GM18505 (cell line): ENCODE data around the gene HPN.

Experiments used
- ATAC-seq: cut with Tn5 transposase; IDR thresholded peaks from one replicate; pipeline ENCODE4 v1.9.1; 2021; ENCODE audit not compliant: unreplicated experiment
- POLR2A ChIP-seq: IDR thresholded peaks from 4 replicates; pipeline ENCODE4 v1.6.1; 2011; ENCODE audit warnings: borderline replicate concordance; ENCODE audit not compliant: insufficient read depth, insufficient read length; ENCODE audit errors: extremely low read depth

Gene HPN

GRCh38 chr19:35052599-35053190 lies 11.2 kb downstream of the HPN start:
- no peak for ATAC-seq

GRCh38 chr19:35053667-35054293 lies 12.3 kb downstream of the HPN start:
- ATAC-seq = no peak
- TF ChIP-seq POLR2A = no peak

More at GRCh38 chr19:35052599-35053190, 11.2 kb downstream of the HPN start:
- no peak for TF ChIP-seq POLR2A

GRCh38 chr19:35054626-35055025 lies 13.1 kb downstream of the HPN start:
- TF ChIP-seq POLR2A = no peak
- no peak for ATAC-seq

DNA sequence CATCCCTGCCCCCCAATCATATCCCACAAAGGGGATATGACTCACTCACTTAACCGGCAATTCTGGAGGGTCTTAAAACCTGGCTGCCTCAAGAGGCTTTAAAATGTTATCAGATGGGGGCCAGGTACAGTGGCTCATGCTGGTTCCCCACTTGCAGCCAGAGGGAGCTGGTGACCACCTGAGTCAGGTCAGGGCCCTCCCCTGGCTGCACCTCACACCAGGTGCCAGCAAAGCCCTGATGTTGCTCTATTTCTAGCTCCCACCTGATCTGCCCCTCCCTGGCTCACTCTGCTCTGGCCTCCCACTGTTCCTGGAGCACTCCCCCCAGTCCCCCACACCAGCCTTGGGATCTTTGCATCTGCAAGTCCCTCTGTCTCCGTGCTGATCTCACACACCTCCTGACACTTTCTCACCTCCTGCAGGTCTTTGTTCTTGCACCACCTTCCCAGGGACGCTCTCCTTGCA lies 14.2 kb downstream of the HPN start:
- ATAC-seq = no peak
- TF ChIP-seq POLR2A = no peak

- ATAC-seq = no peak
- no peak for TF ChIP-seq POLR2A
Observed at GRCh38 chr19:35056513-35057063, 15.1 kb downstream of the HPN start.

- no peak for ATAC-seq
Observed at GRCh38 chr19:35058370-35058769, 16.8 kb downstream of the HPN start.

DNA sequence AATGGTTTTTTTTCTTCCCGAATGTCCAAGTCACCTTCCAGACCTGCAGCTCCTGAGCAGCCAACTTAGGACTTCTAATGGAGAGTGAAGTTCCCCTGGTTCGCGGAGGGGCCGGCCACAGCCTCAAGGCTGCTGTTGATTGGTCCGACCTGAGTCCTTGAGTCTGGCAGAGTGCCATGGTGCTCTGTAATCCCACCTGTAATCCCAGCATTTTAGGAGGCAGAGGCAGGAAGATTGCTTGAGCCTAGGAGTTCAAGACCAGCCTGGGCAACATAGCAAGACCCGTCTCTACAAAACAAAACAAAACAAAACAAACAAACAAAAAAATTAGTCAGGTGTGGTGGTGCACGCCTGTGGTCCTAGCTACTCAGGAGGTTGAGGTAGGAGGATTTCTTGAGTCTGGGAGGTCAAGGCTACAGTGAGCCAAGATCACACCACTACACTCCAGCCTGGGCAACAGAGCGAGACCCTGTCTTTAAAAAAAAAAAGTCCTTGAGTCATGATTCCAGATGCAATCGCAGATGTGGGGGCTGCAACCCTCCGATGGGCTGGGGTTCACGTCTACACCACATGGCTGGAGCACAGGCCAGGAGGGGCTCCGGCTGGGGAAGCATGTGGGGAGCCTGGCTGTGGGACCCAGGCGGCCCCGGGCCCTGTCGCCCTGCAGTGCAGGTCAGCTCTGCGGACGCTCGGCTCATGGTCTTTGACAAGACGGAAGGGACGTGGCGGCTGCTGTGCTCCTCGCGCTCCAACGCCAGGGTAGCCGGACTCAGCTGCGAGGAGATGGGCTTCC lies 17.7 kb downstream of the HPN start:
- TF ChIP-seq POLR2A = no peak
- ATAC-seq = no peak

More at GRCh38 chr19:35058370-35058769, 16.8 kb downstream of the HPN start:
- TF ChIP-seq POLR2A = no peak

- no peak for TF ChIP-seq POLR2A
- ATAC-seq = no peak
Observed at GRCh38 chr19:35059799-35060091, 18.2 kb downstream of the HPN start.

DNA sequence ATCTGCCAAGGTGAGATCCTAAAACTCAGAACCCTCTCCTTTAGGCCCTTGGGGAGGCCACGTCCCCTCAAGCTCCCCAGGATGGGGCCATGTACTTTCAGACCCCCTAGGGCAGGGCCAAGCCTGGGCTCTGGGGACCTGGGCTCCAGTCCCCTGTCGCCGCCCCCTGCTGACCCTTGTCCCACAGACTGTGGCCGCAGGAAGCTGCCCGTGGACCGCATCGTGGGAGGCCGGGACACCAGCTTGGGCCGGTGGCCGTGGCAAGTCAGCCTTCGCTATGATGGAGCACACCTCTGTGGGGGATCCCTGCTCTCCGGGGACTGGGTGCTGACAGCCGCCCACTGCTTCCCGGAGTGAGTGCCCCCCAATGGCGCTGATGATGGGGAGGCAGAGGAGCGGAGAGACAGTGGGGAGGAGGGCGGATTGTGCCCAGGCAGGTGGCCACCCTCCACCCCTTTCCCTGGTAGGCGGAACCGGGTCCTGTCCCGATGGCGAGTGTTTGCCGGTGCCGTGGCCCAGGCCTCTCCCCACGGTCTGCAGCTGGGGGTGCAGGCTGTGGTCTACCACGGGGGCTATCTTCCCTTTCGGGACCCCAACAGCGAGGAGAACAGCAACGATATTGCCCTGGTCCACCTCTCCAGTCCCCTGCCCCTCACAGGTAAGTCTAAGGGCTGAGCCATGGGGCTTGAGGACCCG lies 18.8 kb downstream of the HPN start:
- no peak for TF ChIP-seq POLR2A
- ATAC-seq = no peak

- TF ChIP-seq POLR2A = no peak
- no peak for ATAC-seq
Observed at GRCh38 chr19:35061583-35062373, 20.3 kb downstream of the HPN start.

GRCh38 chr19:35062942-35063341 lies 21.4 kb downstream of the HPN start:
- no peak for TF ChIP-seq POLR2A
- ATAC-seq = no peak

- ATAC-seq = no peak
- no peak for TF ChIP-seq POLR2A
Observed at GRCh38 chr19:35063940-35064818, 22.7 kb downstream of the HPN start.

- TF ChIP-seq POLR2A = no peak
- no peak for ATAC-seq
Observed at GRCh38 chr19:35065574-35065973, 24.1 kb downstream of the HPN start.
